ENCODE data around the gene SOX30. TPM values are rescaled to one million over a fixed set of nuclear protein-coding genes. Genes with fewer than 3 reads are reported as not detected.

The SOX30 gene
- total RNA-seq, 1 experiment from 2014 or later: 0.12 TPM

DNA sequence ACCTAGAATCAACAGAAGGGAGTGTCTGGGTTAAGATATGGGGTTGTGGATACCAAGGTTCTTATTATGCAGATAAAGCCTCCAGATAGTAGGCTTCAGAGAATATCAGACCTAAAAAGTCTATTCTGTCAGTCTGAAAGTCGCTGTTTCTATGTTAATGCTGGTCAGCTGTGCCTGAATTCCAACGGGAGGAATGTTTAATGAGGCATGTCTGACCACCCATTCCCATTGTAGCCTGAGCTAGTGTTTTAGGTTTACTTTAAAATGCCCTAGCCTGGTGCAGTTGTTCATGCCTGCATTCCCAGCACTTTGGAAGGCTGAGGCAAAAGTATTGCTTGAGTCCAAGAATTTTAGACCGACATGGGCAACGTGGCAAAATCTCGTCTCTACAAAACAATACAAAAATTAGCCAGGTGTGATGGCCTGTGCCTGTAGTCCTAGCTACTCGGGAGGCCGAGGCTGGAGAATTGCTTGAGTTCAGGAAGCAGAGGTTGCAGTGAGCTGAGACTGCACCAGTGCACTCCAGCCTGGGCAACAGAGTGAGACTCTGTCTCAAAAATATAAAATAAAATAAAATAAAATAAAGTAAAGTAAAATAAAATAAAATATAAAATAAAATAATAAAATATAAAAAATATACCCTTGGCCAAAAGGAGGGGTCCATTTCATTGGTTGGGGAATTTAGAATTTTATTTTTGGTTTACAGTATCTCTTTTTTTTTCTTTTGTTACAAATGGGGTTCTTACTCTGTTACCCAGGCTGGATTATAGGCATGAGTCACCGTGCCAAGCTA is 7.8 kb upstream of the SOX30 start:
- no peak for DNase-seq (ENCODE audit: low read depth)

DNA sequence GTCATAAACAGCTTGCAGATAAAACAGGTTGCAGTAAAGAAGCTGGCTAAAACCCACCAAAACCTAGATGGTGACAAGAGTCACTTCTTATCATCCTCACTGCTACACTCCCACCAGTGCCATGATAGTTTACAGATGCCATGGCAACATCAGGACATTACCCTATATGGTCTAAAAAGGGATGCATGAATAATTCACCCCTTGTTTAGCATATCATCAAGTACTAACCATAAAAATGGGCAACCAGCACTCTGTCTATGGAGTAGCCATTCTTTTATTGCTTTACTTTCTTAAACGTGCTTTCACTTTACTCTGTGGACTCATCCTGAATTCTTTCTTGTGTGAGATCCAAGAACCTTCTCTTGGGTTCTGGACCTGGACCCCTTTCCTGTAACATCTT is 6.7 kb upstream of the SOX30 start:
- DNase-seq (ENCODE audit: low read depth): no peak

GRCh38 chr5:157657516-157657915 is 5.3 kb upstream of the SOX30 start:
- DNase-seq (ENCODE audit: low read depth): no peak

DNA sequence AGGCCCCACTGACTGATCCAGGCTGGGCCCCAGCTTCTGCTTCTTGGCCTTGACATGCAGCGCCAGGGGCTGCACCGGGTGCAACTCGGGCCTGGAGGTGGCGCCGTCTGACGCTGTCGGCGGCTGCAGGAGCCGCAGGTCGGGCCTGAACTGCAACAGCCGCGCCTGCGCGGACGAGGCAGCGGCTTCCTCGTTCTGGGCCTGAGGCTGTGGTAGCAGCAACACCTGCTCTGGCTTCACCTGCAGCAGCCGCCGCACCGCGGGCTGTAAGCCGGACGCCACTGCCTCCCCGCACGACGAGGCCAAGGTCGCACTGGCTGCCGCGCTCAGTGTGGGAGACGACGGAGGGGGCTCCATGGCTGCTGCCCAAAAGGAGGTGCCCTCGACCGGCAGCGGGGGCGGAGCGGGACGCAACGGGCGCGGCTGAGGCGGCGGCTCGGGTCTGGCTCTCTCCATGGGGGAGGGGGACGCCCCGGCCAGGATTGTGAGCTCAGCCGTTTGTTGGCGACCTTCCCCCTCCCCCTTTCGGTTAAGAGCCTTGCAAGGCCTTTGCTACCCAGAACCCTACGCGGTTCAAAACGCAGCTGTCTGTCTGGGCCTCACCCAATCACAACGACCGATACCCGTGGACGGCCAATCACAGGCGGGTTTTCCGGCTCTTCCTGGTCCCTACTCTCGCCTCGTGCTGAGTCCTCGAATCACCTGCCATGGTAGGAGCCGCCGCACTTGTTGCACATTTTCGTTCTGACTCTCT is 438 bp downstream of the SOX30 start:
- no peak for DNase-seq (ENCODE audit: low read depth)

GRCh38 chr5:157650991-157651611 is 1.1 kb downstream of the SOX30 start:
- no peak for DNase-seq (ENCODE audit: low read depth)

GRCh38 chr5:157649101-157649500 is 3.1 kb downstream of the SOX30 start:
- no peak for DNase-seq (ENCODE audit: low read depth)

DNA sequence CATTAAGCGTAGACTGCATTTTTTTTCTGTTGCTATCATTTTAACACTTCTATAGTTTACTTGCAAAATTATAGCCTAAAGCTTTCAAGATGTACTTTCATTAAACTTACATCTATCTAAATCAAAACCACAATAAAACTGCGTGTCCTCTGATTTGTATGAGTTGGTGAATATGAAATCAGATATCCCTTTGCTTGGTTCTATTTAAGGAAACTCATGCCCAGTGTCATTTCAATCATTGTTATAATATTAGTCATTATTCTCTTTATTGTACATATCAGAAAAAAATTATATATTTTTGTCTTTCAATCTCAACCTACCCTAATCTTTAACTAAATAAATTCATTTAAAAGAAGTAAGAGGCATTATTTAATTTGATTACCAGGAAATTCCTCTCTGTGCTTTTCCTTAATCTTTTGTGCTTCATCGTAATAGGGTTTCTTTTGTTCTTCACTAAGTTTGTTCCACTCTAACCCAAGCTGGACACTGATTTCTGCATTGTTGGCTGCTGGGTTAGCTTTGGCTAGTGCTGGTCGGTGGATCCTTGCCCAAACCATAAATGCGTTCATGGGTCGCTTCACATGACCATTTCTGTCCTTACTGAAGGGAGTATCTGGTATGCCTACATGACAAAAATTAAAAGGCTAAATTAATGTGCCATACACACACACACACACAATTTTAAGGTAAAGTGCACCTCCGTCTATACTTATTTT is 3.8 kb downstream of the SOX30 start:
- DNase-seq (ENCODE audit: low read depth): peak; percentile 43

- DNase-seq (ENCODE audit: low read depth): no peak
Measured at GRCh38 chr5:157640406-157641066, 11.7 kb downstream of the SOX30 start.

GRCh38 chr5:157630341-157630740 is 21.9 kb downstream of the SOX30 start:
- no peak for DNase-seq (ENCODE audit: low read depth)

DNA sequence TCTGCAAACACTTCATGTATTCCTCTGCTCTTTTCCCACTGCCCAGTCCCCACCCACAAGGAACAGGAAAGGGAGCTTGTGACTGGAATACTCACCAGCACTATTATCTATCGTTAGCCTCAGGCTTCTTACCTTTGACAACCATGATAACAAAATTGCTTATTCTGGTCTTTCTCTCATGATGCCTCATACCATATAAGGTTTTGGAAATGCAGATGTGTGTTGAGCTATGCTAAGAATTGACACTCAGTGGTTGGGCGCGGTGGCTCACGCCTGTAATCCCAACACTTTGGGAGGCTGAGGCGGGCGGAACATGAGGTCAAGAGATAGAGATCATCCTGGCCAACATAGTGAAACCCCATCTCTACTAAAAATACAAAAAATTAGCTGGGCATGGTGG is 25.4 kb downstream of the SOX30 start:
- no peak for DNase-seq (ENCODE audit: low read depth)

DNA sequence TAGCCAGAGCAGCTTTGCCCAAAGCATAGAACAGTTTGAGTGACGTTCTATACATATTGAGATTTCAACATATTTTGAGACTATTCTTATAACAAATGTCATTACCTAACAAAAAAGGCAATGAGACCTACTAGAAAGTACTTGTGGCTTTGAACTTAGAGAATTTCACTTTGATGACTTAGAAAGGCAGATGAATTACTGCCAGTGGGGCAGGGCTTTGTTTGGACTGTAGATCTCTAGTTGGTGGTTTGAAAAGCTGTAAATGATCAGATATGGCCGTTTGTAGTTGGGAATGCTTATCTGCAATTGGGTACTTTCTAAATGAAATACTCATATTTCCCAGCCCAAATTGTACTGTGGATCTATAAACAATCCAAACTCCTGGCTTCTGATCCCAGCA is 28.1 kb downstream of the SOX30 start:
- no peak for DNase-seq (ENCODE audit: low read depth)

DNA sequence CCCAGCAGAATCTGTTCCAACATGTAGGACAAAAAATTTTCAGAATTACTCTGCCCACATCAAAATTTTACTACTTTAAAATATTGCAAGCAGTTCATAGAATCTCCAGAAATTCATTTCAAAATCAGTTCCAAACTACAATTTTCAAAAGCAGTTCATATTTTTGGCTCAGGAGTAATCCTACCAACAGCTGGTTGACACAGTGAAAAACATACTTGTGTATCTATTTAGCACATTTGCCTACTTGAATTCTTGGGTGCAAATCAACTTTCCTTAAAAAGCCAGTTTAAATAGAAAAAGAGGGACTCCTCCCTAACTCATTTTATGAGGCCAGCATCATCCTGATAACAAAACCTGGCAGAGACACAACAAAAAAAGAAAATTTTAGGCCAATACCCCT is 31.5 kb downstream of the SOX30 start:
- DNase-seq (ENCODE audit: low read depth): no peak

DNA sequence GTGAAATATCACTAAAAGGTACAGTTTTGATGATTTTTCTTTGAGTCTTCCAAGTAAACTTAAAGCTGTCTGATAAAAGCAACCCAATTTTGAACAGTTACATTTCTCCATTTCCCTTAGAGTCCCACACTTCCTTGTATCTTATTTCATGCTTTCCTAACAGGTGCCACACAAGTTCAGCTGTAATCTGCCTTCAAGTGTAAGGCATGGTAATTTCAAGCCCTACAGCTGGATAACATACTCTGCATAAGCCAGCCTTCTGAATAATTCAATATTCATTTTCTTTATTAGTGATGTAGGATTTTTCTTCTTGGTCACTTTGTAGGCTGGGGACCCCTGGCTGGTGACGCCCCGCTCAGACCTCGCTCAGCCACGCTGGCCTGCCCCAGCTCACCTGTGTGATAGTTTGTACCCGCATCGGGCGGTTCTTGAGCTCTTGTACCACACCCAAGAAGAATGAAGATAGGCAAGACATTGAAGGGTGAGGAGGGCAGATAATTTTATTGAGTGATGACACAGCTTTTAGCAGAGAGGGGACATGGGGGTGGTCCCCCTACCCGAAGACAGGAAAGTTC is 34.0 kb downstream of the SOX30 start:
- DNase-seq (ENCODE audit: low read depth): no peak

DNA sequence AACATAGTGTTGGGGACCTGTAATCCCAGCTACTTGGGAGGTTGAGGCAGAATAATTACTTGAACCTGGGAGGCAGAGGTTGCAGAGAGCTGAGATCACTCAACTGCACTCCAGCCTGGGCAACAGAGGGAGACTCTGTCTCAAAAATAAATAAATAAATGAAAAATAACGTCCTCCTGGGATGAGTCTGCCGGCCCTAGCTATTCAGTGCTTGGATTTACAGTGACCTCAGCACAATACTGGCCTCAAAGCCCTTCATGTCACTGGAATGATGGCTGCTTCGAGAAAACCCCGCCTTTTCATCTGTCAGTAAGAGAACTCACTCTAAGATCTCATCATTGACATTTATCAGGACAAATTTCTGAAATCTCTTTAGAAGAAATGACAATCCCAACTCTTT is 35.5 kb downstream of the SOX30 start:
- no peak for DNase-seq (ENCODE audit: low read depth)

GRCh38 chr5:157613385-157614245 is 38.6 kb downstream of the SOX30 start:
- no peak for DNase-seq (ENCODE audit: low read depth)

DNA sequence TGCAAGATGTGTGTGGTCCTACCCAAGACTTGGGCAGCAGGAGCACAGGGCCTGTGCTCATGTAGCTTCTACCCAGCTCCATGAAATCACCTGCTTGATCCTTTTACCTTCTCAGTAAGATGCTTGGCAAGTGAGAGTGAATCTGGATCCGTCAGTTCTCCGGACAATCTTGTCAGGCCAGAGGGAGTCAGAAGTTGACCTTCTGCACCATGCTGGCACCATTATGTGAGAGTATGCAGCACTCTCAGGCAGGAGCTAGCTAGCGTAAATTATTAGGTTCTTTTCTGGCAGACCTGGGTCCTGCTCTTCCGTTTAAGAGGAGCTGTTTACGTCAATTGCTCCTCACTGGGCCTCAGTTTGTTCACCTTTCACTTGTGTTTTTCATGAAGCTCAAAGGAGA is 39.7 kb downstream of the SOX30 start:
- no peak for DNase-seq (ENCODE audit: low read depth)

GRCh38 chr5:157611571-157612476 is 40.4 kb downstream of the SOX30 start:
- DNase-seq (ENCODE audit: low read depth): no peak

- DNase-seq (ENCODE audit: low read depth): no peak
Measured at GRCh38 chr5:157610990-157611389, 41.2 kb downstream of the SOX30 start.

GRCh38 chr5:157608972-157609565 is 43.2 kb downstream of the SOX30 start:
- peak; percentile 44 for DNase-seq (ENCODE audit: low read depth)

Data from M059J (cell line).